T-helper 2 cell treated with Interferon-gamma antibody and Interleukin-4, amounts not matched to agents 5 μg/mL and 100 μg/mL, for 36 hours (primary cell): ENCODE data around the gene SMYD3.
"Not testable (repeated sequence)": the region's sequence is repeated elsewhere in the genome, so short reads cannot be mapped to it uniquely, and the experiment has no call there.

Experiments used
- DNase-seq: peaks from one replicate; pipeline ENCODE4 v3.0.0; 2021; ENCODE audit warnings: low spot score
- H3K27ac Mint-ChIP-seq: one replicate; pipeline ENCODE4 v1.8.0; 2021; ENCODE audit warnings: mild to moderate bottlenecking, mixed read lengths
- H3K27me3 Mint-ChIP-seq: one replicate; pipeline ENCODE4 v1.8.0; 2021; ENCODE audit warnings: low read depth, mixed read lengths
- H3K36me3 Mint-ChIP-seq: one replicate; pipeline ENCODE4 v1.8.0; 2021; ENCODE audit warnings: low read depth, mixed read lengths
- H3K4me1 Mint-ChIP-seq: one replicate; pipeline ENCODE4 v1.8.0; 2021; ENCODE audit warnings: low read depth, mixed read lengths
- H3K4me3 Mint-ChIP-seq: one replicate; pipeline ENCODE4 v1.8.0; 2022; ENCODE audit warnings: mild to moderate bottlenecking, moderate library complexity, mixed read lengths
- H3K9me3 Mint-ChIP-seq: one replicate; pipeline ENCODE4 v1.8.0; 2021; ENCODE audit warnings: mixed read lengths

Gene SMYD3

DNA sequence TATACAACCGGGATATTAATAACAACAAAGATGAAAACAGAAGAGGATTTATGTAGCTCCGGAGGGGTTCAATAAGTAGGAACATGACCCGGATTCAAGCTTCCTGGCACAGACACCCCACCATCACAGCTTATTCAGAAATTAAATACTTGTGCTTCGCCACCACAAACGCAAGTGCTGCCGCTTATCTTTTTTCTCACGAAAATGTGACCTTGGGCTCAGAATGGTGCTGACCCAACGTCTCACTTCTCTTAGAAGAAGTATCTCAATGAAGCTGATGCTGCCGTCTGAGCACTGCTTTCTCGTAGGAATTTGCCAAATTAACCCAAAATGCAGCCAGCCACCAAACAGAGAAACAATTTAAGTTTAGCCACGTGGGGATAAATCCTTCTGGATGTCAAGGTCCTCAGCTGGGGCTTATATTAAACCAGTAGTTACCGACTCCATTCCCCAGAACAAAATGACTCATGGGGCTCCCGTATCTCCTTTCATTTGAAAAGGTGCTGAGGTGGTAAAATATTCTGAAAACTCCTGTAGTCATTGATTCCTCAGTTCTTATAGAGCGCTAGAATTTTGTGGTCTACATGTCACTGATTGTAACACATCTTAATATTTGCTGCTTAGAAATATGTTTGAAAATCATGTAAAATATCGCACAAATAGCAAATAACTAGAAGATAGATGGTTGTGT is 466.7 kb downstream of the SMYD3 start:
- H3K9me3 Mint-ChIP-seq, result no peaks in the 10 kb centered on the region
- DNase-seq, result no peak
- no peaks in the 10 kb centered on the region for H3K27me3 Mint-ChIP-seq
- no peaks in the 10 kb centered on the region for H3K4me1 Mint-ChIP-seq
- no peak overlapping the region for H3K4me3 Mint-ChIP-seq
- H3K27ac Mint-ChIP-seq, result no peak overlapping the region
- no peaks in the 10 kb centered on the region for H3K36me3 Mint-ChIP-seq

DNA sequence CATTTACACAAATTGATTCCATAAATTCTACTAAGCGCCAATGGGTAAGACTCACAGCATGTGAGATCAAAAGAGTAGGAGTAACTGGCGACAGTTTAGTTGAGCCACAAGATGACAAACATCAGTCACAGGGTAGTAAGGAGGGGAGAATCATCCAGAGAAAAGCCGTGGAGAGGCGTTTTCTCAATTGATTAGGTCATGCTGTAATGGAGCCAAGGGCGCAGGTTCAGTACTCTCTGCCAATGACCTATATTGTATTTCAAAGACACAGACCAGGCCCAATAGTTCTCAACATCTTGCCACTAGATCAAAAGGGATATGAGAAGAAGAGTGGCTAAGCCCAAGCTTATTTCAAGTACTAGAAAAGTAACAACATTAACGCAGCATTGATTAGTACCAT is 467.5 kb downstream of the SMYD3 start:
- no peaks in the 10 kb centered on the region for H3K27me3 Mint-ChIP-seq
- H3K36me3 Mint-ChIP-seq, result no peaks in the 10 kb centered on the region
- no peak overlapping the region for H3K4me3 Mint-ChIP-seq
- H3K9me3 Mint-ChIP-seq, result no peaks in the 10 kb centered on the region
- H3K4me1 Mint-ChIP-seq, result no peaks in the 10 kb centered on the region
- H3K27ac Mint-ChIP-seq, result no peak overlapping the region
- no peak for DNase-seq

DNA sequence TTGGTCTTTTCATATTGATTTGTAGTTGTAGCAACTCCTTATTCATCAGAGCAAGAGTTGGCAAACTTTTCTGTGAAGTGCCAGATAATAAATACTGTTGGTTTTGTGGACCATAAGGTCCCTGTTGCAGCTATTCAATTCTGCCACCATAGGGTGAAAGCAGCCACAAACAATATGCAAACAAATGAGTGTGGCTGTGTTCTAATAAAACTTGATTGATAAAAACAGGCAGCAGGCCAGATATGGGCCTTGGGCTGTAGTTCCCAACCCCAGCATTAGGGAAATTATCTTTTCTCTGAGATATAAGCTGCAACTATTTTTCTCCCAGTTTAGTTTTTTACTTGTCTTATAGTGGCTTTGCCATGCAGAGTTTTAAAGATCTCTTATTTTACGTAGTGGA is 469.2 kb downstream of the SMYD3 start:
- H3K4me1 Mint-ChIP-seq, result no peaks in the 10 kb centered on the region

DNA sequence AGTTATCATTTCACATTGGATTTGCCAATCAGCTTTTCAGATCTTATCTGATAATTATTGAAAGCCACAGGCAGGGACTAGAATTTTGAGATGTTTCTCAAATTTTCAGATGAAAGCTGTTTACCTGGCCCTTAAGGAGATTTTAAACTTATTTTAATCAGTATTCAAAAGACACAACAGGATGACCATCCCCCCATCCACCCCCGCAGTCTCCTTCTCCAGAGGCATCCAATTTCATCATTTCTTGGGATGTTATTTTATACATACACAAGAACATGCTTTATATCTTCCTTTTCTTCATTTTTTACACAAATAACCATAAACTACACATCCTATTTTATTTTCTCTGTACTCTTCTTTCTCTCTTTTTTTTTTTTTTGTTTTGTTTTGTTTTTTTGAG is 470.9 kb downstream of the SMYD3 start:
- Mint-ChIP-seq H3K36me3 (no peaks in the 10 kb centered on the region), H3K9me3 (no peaks in the 10 kb centered on the region), H3K4me3 (no peak overlapping the region), H3K27ac (no peak overlapping the region), H3K27me3 (no peaks in the 10 kb centered on the region), H3K4me1 (no peaks in the 10 kb centered on the region)
- no peak for DNase-seq

More for the DNA sequence above, 469.2 kb downstream of the SMYD3 start:
- Mint-ChIP-seq H3K36me3 (no peaks in the 10 kb centered on the region), H3K27me3 (no peaks in the 10 kb centered on the region), H3K9me3 (no peaks in the 10 kb centered on the region), H3K27ac (no peak overlapping the region), H3K4me3 (no peak overlapping the region)
- DNase-seq, result no peak

DNA sequence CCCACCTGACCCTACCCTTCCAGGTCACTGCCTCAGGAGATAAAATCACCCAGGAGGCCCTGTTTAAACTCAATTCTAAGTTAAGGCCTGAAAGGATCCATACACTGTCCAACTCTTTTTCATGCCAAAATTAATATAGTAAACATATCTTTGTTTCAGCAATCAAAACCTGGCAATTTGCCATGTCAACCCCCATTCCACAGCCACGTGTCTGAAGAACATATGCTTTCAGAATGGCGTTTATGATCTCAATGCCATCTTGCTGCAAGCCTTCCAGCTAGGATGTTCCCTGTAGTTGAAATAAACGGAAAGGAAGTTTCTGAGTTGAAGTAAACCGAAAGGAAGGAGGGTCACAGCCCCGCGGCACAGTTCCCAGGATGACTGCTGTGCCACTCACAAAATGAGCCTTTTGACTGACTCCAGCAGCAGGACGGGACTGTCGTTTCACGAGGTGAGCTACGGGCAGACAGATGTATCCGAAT is 472.0 kb downstream of the SMYD3 start:
- Mint-ChIP-seq H3K27me3 (no peaks in the 10 kb centered on the region), H3K27ac (no peak overlapping the region), H3K36me3 (no peaks in the 10 kb centered on the region), H3K4me1 (no peaks in the 10 kb centered on the region), H3K9me3 (no peaks in the 10 kb centered on the region), H3K4me3 (no peak overlapping the region)
- no peak for DNase-seq

DNA sequence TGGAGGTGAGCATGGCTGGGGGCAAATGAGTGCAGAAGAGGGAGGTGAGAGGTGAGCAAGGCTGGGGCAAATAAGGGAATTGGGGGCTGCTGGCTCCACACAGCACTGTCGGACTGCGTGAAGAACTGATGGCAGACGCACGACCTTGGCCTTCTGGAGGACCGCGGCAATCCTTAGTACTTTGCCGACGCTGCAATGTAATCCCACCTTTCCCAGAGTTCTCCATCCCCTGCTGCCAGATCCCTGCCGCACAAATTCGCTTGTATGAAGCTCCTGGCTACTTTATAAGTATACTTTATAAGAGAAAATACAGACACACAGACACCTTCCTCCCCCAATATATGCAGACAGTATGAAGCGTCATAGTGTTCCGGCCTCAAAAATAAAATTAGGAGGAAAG is 472.4 kb downstream of the SMYD3 start:
- H3K4me3 Mint-ChIP-seq, result no peak overlapping the region
- no peak overlapping the region for H3K27ac Mint-ChIP-seq
- no peaks in the 10 kb centered on the region for H3K36me3 Mint-ChIP-seq
- H3K9me3 Mint-ChIP-seq, result no peaks in the 10 kb centered on the region
- no peak for DNase-seq
- H3K4me1 Mint-ChIP-seq, result no peaks in the 10 kb centered on the region
- no peaks in the 10 kb centered on the region for H3K27me3 Mint-ChIP-seq

DNA sequence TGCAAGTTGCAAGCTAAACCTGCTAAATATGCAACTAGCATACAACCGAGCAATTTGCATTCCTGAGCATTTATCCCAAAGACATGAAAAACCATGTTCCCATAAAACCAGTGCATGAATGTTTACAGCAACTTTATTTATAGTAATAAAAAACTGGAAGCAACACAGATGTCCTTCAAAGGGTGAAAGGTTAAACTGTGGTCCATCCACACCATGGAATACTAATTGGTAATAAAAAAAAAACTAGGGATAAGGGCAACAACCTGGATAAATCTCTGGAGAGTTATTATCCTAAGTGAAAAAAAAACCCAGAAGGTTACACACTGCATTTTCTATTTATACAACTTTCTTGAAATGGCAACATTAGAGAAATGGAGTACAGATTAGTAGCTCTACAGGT is 474.1 kb downstream of the SMYD3 start:
- Mint-ChIP-seq H3K36me3 (no peaks in the 10 kb centered on the region), H3K4me1 (no peaks in the 10 kb centered on the region), H3K4me3 (no peak overlapping the region), H3K27me3 (no peaks in the 10 kb centered on the region), H3K27ac (no peak overlapping the region), H3K9me3 (no peaks in the 10 kb centered on the region)
- DNase-seq, result no peak

DNA sequence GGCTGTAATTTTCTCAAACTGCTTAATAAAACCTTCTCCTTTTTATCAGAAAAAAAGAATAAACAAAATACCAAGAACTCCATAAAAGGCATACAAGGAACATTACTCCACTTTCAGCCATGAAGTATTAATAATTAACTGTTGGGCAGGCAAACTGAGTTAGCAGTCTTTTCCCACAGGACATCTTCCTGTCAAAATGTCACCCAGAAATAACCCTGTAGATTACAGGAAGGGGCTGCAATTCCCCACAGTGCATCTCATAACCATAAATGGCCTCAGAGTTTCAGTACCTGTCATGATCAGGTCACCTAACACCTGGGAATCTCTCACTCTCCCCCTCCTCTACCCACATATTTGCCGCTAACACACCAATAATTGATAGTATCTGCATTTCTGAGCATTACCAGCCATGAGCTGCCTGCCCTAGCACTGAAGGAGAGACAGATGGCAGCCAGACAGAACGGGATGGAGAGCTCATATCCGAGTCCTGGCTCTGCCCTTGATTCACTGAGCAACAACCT is 475.0 kb downstream of the SMYD3 start:
- Mint-ChIP-seq H3K27me3 (no peaks in the 10 kb centered on the region), H3K4me1 (no peaks in the 10 kb centered on the region), H3K36me3 (no peaks in the 10 kb centered on the region), H3K27ac (no peak overlapping the region), H3K9me3 (no peaks in the 10 kb centered on the region), H3K4me3 (no peak overlapping the region)
- no peak for DNase-seq

DNA sequence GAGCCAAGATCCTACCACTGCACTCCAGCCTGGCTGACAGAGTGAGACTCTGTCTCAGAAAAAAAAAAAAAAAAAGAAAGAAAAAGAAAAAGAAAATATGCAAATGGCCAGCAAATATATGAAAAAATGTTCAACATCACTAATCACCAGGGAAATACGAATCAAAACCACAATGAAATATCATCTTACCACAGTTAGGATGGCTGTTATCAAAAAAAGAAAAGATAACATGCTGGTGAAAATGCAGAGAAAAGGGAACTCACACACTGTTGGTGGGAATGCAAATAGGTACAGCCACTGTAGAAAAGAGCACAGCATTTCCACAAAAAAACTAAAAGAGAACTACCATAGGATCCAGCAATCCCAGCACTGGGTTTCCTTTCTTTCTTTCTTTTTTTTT is 477.5 kb downstream of the SMYD3 start:
- Mint-ChIP-seq H3K4me3 (no peak overlapping the region), H3K27me3 (no peaks in the 10 kb centered on the region), H3K27ac (no peak overlapping the region)

DNA sequence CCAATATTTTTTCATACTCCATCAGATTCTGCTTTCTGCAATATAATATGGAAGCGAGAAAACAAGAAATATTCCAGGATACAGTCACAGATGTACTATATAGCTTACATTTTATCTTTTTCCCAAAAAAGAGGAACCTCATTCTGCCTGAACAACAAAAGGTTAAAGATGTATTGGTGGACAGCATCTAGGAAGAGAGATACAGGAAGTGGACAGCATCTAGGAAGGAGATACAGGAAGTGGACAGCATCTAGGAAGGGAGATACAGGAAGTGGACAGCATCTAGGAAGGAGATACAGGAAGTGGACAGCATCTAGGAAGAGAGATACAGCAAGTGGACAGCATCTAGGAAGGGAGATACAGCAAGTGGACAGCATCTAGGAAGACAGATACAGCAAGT is 483.0 kb downstream of the SMYD3 start:
- not testable (repeated sequence) for H3K36me3 Mint-ChIP-seq, DNase-seq, H3K4me1 Mint-ChIP-seq, H3K27ac Mint-ChIP-seq, H3K4me3 Mint-ChIP-seq, H3K9me3 Mint-ChIP-seq, H3K27me3 Mint-ChIP-seq

More for the DNA sequence above, 477.5 kb downstream of the SMYD3 start:
- DNase-seq, result no peak
- Mint-ChIP-seq H3K9me3 (no peaks in the 10 kb centered on the region), H3K36me3 (no peaks in the 10 kb centered on the region), H3K4me1 (no peaks in the 10 kb centered on the region)

DNA sequence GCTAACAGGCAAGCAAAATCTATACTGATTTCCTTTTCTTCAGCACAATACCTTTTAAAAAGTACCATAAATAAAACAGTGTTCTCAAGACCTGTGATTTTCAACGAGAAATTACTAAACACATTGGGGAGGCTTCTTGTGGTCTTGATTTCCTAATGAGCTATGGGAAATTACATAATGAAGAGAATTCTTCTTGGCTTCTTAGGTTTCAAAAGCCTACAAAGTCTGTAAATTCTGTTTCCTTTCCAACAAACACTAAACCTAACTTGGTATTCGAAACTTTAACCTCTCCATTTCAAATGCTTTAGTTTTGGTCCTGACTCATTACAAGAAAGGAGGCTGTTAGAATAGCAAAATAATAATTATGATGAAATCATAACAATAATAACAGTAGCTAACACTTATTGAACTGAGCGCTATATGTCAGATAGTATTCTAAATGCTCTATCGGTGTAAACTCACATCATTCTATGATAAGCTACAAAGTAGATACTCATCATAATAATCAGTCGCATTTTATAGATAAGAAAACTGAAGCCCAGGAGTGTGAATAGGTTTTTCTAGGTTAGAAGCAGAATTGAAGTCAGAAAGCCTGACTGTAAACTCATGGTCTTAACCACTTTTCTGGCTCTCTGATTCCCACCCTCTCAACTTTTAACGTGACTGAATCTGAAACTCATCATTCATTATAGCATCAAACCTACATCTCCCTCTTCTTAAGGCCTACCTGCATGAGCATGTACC is 486.7 kb downstream of the SMYD3 start:
- H3K4me1 Mint-ChIP-seq, result peaks cover 4% of the 10 kb centered on the region
- no peak overlapping the region for H3K4me3 Mint-ChIP-seq
- no peaks in the 10 kb centered on the region for H3K9me3 Mint-ChIP-seq
- no peaks in the 10 kb centered on the region for H3K27me3 Mint-ChIP-seq
- no peak for DNase-seq
- H3K27ac Mint-ChIP-seq, result no peak overlapping the region
- H3K36me3 Mint-ChIP-seq, result no peaks in the 10 kb centered on the region

DNA sequence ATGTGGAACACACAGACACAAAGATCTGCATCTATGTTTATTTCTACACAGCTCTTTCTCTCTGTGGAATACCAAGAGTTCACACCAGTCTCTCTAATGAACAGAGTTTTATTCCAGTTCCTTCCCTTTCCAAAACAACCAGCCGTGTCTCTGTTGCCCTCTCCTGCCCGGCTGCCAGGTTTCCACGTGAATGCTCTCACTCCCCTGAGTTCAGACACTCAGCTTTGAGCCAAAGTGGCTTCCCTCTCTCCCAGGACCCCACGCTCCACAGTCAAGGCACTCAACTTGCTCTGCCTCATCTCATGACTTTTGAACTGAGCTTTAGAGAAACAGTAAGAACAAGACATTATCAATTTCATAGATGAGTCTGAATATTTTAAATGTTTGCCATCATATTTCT is 488.9 kb downstream of the SMYD3 start:
- Mint-ChIP-seq H3K4me1 (no peaks in the 10 kb centered on the region), H3K4me3 (no peak overlapping the region), H3K9me3 (no peaks in the 10 kb centered on the region), H3K27ac (no peak overlapping the region), H3K36me3 (no peaks in the 10 kb centered on the region), H3K27me3 (no peaks in the 10 kb centered on the region)
- no peak for DNase-seq

DNA sequence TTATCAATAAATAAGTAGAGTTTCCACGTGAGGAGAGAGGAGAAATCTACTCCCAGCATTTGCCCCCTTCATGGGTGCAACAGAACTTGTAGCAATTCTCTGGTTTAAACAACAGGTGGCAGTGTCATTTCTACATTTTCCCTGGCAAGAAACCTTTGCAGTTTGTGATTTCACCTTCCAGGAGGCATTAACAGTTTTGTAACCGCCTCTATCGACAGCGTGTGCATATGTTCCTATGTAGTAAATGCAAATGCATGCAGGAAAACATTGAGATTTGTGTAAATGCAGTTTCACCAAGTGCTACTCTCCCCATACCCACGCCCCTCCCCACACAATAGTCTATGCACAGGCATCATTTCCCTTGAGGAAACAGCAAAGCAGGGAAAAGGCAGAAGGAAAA is 494.7 kb downstream of the SMYD3 start:
- DNase-seq, result no peak
- no peak overlapping the region for H3K4me3 Mint-ChIP-seq
- no peaks in the 10 kb centered on the region for H3K9me3 Mint-ChIP-seq
- H3K4me1 Mint-ChIP-seq, result no peaks in the 10 kb centered on the region
- no peaks in the 10 kb centered on the region for H3K27me3 Mint-ChIP-seq
- H3K27ac Mint-ChIP-seq, result no peak overlapping the region
- H3K36me3 Mint-ChIP-seq, result no peaks in the 10 kb centered on the region

DNA sequence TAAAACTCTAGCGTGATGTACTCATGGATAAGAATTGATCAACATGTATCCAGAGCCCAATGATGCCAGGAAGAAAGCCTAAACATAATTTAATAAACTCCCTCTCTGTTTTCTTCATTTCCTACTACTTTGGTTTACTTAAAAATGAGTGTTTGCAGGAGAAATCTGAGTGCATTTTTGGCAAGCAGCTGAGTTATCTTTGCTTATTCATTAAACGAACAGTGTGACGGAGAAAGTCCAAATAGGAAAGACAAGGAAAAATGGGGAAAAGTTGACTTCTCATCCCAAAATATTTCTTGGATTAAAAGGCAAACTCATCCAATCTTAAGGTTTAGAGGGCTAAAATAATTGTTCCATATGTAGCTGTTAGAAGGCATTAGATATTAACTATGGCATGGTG is 496.7 kb downstream of the SMYD3 start:
- Mint-ChIP-seq H3K27ac (no peak overlapping the region), H3K36me3 (no peaks in the 10 kb centered on the region), H3K27me3 (no peaks in the 10 kb centered on the region), H3K4me1 (no peaks in the 10 kb centered on the region), H3K4me3 (no peak overlapping the region), H3K9me3 (no peaks in the 10 kb centered on the region)
- DNase-seq, result no peak
